ENCODE results near the gene ALG14.

DNA sequence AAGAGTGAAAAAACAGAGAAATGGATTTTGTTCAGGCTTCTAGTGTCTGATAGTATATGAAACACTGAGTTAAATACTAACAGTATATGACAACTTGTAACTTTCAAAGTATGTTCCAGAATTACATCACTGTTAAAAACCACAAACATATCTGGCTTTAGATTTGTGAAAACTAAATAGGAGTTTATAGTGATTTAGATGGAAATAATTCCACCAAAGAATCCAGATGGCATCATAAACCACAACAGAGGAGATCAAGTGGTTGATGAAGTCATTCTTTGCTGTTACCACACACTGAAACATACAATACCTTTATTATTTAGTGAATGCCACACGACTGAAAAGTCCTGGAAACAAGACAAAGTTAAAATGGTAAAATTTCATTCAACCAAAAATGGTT, 37.2 kb downstream of the ALG14 start:
- TF ChIP-seq, protein P1, sequence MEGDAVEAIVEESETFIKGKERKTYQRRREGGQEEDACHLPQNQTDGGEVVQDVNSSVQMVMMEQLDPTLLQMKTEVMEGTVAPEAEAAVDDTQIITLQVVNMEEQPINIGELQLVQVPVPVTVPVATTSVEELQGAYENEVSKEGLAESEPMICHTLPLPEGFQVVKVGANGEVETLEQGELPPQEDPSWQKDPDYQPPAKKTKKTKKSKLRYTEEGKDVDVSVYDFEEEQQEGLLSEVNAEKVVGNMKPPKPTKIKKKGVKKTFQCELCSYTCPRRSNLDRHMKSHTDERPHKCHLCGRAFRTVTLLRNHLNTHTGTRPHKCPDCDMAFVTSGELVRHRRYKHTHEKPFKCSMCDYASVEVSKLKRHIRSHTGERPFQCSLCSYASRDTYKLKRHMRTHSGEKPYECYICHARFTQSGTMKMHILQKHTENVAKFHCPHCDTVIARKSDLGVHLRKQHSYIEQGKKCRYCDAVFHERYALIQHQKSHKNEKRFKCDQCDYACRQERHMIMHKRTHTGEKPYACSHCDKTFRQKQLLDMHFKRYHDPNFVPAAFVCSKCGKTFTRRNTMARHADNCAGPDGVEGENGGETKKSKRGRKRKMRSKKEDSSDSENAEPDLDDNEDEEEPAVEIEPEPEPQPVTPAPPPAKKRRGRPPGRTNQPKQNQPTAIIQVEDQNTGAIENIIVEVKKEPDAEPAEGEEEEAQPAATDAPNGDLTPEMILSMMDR (IDR thresholded peaks at IDR 0.05), result no peak
- TF ChIP-seq POLR2A (IDR thresholded peaks at IDR 0.05) (no peak), POLR2AphosphoS5 (IDR thresholded peaks at IDR 0.05) (no peak), EP300 (IDR thresholded peaks at IDR 0.05) (no peak)

Measured in upper lobe of left lung (tissue), 4 donors.